Measurements from ENCODE around the gene CHCHD6.

The CHCHD6 gene

DNA sequence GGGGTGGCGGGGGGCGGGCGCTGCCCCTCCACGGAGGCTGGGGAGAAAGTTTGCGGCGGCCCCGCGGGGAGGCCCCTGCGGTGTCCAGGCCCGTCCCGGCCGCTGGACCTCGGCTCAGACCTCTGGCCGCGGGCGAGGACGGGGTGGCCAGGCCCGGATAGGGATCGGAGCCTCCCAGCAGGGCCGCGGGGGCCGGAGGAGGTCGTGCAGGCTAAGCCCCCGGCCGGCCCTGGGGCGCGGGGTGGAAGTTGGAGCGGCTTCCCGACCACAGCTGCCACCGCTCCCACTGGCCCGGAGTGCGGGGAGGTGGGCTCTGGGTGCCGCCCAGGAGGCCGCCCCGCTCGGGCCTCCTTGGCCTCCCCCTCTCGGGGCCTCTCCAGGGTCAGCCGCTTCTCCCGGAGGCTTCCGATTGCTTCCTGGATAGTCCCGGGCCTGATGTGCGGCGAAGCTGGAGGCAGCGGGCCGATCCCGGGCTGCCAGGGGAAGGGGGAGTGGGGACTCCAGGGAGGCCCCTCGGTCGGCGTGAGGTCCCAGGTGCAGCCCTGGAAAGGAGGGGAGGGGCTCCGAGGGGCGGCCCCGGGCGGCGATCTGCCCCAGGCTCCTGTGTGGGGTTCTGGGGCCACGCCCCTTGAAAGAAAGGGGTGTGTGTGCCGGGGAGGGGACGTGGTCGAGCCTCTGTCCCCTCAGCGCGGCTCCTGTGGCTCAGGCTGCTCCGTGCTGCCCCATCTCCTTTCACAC lies 279.8 kb downstream of the CHCHD6 start:
- FAIRE-seq: no peak

DNA sequence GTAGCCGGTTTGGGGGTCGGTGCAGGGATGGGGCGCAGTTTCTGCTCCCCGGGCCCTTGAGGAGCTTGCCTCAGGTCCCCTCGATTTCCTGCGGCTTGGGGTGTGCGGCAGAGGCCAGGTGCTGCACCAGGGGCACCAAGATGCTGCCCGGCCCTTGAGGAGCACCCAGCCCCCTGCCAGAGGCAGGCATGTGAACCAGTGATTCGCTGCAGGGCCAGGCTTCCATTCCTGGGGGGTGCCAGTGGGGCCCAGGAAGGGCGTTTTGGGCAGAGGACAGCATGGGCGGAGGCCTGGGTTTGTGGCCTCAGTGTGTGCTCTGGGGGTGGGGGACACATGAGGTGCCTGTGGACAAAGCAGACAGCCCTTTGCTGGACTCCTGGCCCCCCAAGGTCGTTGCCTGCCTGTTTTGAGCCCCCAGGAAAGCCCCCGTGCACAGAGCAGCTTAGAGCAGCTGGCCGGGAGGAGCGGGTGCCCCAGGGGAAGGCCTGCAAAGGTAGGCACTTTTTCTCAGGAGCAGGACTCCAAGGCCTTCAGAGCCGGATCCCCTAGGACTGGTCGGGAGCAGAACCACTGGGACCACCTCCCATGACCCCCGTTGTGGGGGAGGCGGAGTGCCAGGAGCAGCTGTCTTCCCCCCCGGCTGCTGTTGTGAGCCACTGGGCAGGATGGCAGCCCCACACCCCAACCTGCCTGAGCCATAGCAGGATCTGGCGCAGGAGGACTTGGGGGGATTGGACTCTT lies 280.5 kb downstream of the CHCHD6 start:
- FAIRE-seq: no peak

DNA sequence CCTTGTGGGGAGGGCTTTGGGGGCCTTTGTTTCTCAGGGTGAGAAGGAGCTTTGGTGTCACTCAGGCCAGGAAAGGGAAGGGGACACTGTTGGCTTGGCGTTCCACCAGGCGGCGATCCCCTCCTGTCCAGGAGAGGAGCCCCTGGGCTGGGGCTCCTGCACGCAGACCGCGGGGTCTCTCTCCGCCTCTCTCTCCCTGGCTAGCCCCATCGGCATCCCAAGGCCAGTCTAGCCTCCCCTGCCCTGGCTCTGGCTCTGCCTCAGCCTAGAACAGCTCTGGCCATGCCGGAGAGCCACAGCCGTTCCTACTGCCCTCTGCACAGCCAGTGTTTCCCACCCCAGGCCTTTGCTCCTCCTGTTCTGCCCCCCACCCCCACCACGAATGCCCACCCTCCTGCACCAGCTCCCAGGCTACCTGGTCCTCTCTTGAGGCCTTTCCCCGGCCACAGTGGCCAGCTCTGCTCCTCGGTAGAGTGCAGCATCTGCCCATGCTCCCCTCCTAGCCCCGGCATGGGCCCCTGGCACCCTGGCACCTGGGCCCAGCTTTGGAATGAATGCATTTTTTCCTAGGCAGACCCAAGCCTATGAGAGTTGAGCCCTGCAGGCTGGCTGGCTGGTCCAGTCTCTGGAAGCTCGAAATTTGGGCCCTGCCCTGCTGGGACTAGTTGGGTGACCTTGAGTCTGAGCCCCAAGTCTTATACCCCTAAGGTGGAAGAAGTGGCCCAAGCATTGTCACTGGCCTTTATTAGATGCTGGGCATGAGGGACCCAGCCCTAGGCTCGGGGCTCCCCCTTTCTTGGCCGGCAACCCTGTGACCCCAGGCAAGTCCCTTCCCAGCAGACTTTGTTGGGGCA lies 281.3 kb downstream of the CHCHD6 start:
- no peak for FAIRE-seq

DNA sequence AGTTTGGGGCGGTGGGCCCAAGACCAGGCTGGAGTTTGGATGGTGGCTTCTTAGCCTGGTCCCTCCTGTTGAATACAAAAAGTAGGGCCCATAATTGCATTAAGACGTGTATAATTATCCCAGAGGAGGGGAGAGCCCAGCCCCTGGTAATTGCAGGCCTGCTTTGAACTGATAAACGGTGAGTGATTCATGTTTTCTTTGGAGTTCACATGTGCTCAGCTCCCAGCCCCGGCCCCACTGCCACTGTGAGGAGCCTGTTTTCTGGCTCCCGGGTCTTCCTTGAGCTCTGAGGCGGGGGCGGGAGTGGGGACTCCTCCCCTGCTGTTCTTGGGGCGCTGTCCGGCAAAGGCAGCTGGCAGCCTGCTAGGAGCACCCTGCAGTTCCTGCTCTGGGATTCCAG lies 282.0 kb downstream of the CHCHD6 start:
- no peak for FAIRE-seq

DNA sequence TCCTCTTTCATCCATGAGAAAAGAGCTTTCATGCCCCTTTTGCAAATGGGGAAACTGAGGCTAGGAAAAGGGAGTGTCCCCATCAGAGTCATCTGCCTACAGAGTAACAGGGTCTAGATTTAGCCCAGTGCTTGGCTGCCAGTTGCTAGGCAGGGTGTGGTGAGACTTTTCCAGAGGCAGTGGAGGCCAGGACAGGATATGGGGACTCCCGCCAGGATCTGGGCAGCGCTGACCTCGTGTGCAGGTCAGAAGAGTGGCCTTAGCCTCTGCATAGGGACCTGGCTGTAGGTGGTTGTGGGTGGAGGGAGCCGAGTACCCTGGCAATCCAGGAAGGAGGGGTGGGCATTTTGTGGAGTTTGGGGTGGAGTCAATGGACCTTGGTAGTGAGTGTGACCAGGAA lies 283.1 kb downstream of the CHCHD6 start:
- FAIRE-seq: no peak

DNA sequence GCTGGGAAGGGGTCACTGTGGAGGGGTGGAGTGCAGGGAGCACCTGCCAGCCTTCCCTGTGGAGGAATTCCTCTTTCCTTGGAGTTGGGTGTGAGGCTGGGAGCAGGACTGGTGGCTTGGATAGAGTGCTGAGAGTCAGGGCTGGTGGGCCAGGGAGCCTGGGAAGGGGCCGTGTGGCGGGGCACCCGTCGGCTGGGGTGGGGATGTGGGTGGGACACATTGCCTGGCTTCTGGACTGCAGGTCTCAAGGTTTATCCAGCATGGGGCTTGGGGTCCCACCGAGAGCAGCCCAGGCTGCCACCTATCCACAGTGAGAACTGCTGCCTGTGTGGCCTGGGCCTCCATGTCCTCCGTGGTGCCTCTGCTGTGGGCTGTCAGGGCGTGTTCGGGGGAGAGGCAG lies 283.6 kb downstream of the CHCHD6 start:
- no peak for FAIRE-seq

DNA sequence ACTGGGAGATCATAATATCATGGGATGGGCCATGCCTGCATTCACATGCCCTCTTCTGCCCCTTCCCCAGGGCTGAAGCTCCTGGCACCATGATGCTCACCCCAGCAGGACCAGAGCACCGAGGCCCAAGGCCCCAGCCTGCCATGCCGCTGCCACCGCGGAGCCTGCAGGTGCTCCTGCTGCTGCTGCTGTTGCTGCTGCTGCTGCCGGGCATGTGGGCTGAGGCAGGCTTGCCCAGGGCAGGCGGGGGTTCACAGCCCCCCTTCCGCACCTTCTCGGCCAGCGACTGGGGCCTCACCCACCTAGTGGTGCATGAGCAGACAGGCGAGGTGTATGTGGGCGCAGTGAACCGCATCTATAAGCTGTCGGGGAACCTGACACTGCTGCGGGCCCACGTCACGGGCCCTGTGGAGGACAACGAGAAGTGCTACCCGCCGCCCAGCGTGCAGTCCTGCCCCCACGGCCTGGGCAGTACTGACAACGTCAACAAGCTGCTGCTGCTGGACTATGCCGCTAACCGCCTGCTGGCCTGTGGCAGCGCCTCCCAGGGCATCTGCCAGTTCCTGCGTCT lies 284.5 kb downstream of the CHCHD6 start:
- FAIRE-seq: no peak

DNA sequence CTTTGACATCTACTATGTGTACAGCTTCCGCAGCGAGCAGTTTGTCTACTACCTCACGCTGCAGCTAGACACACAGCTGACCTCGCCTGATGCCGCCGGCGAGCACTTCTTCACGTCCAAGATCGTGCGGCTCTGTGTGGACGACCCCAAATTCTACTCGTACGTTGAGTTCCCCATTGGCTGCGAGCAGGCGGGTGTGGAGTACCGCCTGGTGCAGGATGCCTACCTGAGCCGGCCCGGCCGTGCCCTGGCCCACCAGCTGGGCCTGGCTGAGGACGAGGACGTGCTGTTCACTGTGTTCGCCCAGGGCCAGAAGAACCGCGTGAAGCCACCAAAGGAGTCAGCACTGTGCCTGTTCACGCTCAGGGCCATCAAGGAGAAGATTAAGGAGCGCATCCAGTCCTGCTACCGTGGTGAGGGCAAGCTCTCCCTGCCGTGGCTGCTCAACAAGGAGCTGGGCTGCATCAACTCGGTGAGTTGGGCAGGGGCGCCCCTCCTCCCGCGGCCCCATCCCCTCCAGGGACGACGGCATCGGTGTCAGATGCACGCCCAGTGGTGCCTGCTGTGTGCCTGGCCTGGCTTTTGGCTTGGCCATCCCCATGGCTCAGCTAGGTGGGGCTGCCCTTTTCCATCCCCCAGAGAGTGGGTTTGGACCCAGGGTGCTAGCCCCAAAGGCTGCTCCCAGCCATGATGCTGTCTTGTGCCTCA lies 285.4 kb downstream of the CHCHD6 start:
- no peak for FAIRE-seq

DNA sequence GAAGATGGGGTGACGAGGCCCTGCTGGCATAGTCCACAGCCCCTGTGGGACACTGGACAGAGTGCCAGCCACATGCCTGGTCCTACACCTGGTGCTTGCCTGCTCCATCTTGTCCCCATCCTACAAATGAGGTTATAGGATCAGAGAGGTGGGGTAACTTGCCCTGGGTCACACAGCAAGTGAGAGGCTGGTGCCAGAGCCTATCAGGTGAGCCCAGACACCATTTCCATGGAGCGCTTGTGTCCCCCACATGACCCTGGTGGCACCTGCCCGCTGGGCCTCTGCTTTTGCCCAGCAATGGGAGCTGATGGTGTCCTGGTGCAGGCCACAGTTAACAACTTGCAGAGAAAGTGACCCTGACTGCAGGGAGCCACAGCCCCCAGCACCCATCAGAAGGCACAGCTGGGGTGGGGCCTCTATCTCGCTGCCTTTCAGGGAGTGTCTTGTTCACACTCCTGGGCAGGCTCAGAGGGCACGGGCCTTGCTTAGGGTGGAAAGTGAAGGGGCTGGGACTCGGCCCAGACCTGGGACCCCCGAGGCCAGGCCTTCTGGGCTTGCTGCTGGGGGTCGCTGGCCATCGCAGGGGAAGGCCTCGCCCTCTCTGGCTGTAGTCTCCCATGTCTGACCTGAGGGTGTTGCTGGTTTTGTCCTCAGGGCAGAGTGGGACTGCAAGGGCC lies 286.1 kb downstream of the CHCHD6 start:
- FAIRE-seq: no peak

DNA sequence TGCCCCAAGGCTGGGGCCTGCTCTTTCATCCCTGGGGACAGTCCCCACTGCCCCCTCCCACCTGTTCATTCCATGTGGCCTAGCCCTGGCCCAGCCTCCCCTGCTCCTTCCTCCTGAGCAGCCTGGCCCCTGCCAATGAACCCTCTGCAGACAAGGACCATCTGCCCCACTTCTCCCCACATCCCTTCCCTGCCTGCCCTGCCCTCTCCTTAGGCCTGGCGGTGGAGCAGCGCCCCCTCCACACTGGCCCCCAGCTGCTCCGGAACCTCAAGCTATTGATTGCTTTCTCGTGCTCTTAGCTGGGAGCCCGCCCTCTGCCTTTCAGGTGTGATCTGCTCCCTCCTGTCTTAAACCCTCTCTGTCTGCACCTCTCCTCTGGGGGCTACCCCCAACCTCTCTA lies 286.9 kb downstream of the CHCHD6 start:
- no peak for FAIRE-seq

DNA sequence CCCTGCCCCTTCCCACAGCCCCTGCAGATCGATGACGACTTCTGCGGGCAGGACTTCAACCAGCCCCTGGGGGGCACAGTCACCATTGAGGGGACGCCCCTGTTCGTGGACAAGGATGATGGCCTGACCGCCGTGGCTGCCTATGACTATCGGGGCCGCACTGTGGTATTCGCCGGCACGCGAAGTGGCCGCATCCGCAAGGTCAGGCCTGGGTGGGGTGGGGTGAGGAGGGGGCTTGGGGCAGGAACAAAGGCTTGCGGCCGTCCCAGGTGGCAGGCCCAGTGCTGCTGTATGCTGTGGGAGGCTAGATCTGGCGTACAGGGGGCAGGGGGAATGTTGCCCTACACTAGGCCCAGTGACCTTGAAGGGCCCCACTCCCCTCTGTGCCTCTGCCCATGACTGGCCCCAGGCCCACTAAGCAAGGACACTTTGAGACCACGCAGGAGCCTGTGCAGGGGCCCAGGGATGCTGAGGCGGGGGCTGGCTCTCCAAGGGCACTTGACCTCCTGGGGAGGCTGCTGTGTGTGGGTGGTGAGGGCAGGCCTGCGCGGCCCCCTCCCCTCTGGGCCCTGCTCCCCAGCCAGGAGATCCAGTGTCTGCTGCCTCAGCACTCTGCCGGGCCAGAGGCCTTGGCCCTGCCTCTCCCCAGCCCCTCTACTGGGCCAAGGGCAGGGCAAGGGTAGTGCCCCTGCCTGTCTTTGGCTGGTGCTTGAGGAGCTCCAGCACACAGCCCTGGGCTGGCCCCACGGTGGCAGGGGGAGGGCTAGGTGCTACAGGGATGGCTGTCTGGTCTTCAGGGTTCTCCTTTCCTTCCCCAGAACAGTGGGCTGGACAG lies 287.5 kb downstream of the CHCHD6 start:
- no peak for FAIRE-seq

DNA sequence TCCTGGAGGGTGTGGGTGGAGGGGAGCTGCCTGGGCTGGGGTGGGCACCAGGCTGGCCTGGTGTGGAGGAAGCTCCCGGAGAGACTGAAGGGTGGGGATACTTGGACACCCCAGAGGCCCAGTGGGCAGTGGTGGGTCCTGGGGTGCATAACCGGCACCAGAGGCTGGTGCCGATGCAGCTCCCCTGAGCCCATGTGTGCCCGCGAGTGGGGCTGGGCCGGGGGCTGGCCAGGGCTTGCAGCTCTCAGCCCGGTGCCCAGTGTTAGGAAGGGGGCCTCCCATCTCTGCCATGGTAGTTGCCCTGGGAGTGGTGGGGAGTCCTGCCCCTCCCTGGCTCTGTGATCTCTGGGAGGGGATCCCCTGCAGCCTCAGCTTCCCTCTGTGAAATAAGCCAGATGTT lies 288.2 kb downstream of the CHCHD6 start:
- FAIRE-seq: no peak

DNA sequence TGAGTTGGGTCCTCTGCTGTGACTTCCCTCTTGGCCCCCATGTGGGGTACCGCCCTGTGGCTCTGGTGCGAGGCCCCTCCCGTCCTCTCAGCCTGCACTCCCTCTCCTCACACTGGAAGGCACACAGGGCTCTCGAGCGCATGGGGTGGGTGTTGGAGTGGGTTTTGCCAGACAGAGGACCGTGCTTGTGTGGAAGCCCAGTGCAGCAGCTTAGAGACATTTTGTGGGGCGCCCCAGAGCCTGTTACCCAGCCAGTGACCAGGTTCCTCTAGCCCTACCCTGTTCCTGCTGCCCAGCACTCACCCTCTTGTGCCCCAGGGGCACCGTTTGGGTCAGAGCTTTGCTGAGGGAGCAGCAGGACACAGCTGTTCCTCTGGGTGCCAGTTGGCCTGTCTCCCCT lies 288.7 kb downstream of the CHCHD6 start:
- FAIRE-seq: no peak

DNA sequence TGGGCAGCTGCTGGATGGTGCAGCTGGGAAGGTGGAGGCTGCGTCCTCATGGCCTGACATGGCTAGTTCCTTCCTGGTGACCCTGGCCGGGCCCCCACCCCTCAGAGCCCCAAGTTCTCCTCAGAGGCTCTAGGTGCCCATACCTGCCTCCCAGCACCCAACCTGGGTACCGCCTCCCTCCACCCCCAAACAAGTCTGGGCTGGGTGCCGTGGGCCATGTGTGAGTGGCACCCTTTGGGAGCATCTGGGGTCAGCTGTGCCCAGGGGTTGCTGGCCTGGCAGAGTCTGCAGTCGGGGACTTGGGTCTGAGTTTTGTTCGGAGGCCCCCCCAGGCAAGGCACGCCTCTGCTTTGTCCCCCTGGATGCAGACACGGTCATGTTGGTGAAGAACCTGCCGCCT lies 289.4 kb downstream of the CHCHD6 start:
- no peak for FAIRE-seq

DNA sequence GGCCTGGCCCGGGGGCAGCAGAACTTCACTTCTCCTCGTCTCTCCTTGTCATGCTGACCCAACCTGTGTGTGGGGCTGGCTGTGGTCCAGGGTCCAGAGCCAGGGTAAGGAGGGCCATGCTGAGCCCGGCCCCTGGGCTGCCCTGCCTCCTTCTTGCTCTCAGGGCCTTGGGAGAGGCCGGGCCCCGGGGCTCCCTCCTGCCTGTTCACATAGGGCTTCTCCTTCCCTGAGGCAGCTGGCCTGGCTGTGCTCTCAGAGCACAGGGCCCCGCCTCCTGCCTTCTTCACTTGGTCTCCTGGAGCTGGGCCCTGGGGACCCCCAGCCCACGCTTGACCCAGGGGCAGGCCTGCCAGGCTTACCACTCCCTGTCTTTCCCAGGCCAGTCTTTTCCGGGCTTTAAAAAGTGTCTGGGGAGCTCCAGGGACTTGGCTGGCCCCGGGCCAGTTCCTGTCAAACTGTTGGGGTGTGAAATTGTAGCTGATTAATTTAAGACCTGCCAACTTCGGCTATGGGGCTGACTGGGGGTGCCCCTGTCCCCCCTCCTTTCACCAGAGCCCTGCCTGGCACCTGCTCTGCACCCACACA lies 290.7 kb downstream of the CHCHD6 start:
- no peak for FAIRE-seq

DNA sequence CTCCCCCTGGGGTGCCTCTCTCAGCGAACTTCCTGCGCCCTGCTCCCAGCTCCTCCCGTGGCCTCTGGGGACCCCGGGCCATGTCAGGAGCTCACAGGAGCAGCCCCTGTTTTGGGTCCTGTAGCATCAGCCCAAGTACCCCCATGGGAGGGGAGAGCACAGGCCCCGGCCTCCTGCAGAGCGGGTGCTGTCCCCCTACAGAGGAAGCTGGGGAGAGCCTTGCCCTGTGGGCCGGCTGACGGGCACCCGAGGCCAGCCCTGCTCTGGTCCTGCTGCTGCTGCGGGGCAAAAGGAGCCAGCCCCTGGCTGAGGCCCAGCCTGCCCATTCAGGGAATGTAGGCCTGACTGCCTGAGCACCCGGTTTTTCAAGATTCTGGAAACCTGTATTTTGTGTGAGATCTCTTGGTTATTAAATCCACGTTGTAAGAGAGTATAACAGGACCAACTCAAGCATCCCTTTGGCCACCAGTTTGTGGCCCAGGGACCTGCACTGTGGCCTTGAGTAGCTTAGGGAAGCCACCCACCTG lies 291.3 kb downstream of the CHCHD6 start:
- FAIRE-seq: no peak

DNA sequence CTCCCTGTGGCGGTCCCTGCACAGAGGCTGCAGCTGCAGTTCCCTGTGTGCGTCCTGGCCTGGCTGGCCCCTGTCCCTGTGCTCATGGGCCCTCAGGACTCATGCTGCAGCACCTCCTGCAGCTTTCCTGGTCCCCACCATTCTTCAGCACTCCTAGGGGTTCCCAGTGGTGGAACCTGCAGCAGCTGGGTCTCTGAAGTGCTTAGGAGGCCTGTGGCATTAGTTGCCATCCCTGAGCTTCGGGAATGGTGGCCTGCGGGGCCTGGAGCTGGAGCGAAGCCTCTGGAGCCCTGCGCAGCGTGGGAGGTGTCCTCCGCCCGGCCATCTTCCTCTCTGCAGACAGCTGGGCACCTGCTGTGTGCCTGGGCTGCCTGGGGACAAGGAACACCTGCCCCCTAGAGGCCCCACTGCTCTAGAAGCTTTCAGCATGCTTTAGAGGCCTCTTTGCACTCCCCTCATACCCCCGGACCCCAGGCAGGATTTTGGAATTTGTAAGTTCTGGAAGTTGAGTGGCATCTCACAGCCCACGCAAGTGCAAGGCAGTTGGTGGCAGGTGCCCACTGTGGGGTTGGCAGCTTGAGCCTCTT lies 292.0 kb downstream of the CHCHD6 start:
- FAIRE-seq: no peak

DNA sequence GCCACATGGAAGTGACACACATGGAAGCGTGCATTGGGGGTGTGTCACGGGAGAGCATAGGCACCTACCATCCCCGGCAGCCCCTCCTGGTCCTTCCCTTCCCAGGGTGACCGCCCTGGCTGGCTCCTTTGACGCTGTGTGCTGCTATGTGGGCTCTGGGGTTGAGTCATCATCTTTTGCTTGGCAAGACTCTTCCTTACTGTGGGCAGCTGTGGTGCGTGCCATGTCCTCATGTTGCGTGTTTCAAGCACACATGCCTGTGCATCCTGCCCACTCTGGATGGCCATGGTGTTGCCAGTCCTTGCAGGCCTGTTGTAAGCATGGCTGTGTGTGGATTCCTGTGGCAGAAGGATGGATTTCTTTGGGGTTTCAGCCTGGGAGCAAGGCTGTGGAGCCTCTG lies 292.9 kb downstream of the CHCHD6 start:
- FAIRE-seq: no peak

DNA sequence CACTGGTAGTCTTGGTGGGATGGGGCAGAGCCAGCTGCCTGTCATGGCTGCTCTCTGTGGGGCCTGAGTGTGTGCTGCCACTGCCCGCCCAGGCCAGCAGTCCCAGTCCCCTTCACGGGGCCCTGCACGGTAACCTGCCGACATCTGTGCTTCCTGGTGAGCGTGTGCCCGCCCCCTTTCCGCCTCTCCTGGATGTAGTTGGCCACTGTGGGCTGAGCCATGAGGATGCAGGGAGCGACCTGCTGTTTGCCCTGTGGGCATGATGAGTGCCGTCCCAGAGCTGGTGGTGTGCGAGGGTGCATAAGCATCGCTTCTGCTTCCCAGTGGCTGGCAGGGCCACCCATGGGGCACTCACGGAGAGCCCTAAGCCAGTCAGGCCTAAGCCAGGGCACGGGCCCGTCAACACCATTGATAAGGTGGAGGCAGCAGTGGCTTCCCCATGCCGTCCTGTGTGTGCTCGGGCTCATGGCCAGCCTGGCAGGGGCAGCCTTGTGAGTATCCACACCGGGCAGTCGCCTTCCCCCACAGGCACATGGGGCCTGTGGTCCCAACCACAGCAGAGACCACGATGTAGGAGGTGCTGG lies 293.5 kb downstream of the CHCHD6 start:
- no peak for FAIRE-seq

DNA sequence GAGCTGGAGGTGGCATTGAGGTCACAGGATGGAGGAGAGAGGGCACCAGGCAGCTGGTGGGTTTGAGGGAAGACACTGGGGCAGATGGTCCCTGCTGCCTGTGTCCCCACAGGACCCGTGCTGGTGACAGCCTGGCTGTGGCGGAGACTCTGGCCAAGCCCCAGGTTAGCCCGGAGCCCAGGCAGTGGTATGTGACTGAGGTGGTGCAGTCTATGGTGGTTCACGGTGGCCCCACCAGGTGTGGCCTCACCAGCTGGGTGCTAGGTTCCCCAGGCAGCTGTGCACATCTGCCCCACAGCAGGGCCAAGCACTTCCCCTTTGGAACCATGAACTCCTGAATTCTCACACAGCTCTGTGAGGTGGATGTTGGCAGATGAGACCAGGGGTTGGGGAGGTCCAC lies 294.3 kb downstream of the CHCHD6 start:
- no peak for FAIRE-seq
